OCI-LY7 (cell line): ENCODE results near the gene ERC1.

Experiments used
- CTCF ChIP-seq: fragments of 200-600 bp; sonication (generic); conservative IDR thresholded peaks from 2 replicates; pipeline ENCODE4 v1.5.1; 2014; ENCODE audit warnings: mild to moderate bottlenecking, antibody characterized with exemption, low read length, moderate library complexity, mixed read lengths
- EZH2phosphoT487 ChIP-seq: fragments of 200-600 bp; sonication (generic); IDR thresholded peaks from 2 replicates; pipeline ENCODE4 v1.6.1; 2018; ENCODE audit warnings: low read depth, borderline replicate concordance, mild to moderate bottlenecking, mixed run types, antibody characterized with exemption, low read length, moderate library complexity, mixed read lengths

- no peak for TF ChIP-seq CTCF
- no peak for TF ChIP-seq EZH2phosphoT487
Measured at GRCh38 chr12:1403417-1403816, 412.4 kb downstream of the ERC1 start.
